NCI-H1694 treated with DMSO at 0.1 percent for 48 hours (cell line): ENCODE data around the gene HOXD8.

ENCODE experiments used
- DNase-seq: peaks from one replicate; lab custom pipeline; 2025; lab: John Stamatoyannopoulos, UW

Gene HOXD8

GRCh38 chr2:176130957-176131847 lies 1.7 kb downstream of the HOXD8 start:
- no peak for DNase-seq

- no peak for DNase-seq
Measured at GRCh38 chr2:176131848-176132158, 2.3 kb downstream of the HOXD8 start.

GRCh38 chr2:176132205-176133171 lies 3.0 kb downstream of the HOXD8 start:
- no peak for DNase-seq

- no peak for DNase-seq
Measured at GRCh38 chr2:176133389-176133788, 3.9 kb downstream of the HOXD8 start.

- DNase-seq = no peak
Measured at GRCh38 chr2:176134035-176134434, 4.5 kb downstream of the HOXD8 start.

GRCh38 chr2:176135035-176135440 lies 5.5 kb downstream of the HOXD8 start:
- peak; percentile 61 for DNase-seq

GRCh38 chr2:176136374-176137251 lies 7.1 kb downstream of the HOXD8 start:
- peak; percentile 45 for DNase-seq

GRCh38 chr2:176137252-176137580 lies 7.7 kb downstream of the HOXD8 start:
- peak; percentile 24 for DNase-seq

GRCh38 chr2:176137906-176138305 lies 8.4 kb downstream of the HOXD8 start:
- DNase-seq = no peak

GRCh38 chr2:176138526-176138922 lies 9.0 kb downstream of the HOXD8 start:
- no peak for DNase-seq

GRCh38 chr2:176138923-176139660 lies 9.6 kb downstream of the HOXD8 start:
- DNase-seq = no peak

- no peak for DNase-seq
Measured at GRCh38 chr2:176139661-176140512, 10.4 kb downstream of the HOXD8 start.

GRCh38 chr2:176140513-176141317 lies 11.2 kb downstream of the HOXD8 start:
- peak; percentile 79 for DNase-seq

- DNase-seq = no peak
Measured at GRCh38 chr2:176142281-176142680, 12.8 kb downstream of the HOXD8 start.

GRCh38 chr2:176145085-176145969 lies 15.8 kb downstream of the HOXD8 start:
- DNase-seq = no peak

GRCh38 chr2:176146101-176146500 lies 16.6 kb downstream of the HOXD8 start:
- no peak for DNase-seq

- no peak for DNase-seq
Measured at GRCh38 chr2:176146645-176147044, 17.1 kb downstream of the HOXD8 start.

GRCh38 chr2:176147210-176147799 lies 17.8 kb downstream of the HOXD8 start:
- DNase-seq = no peak
